ENCODE data around the gene ST8SIA4.

ST8SIA4 gene

DNA sequence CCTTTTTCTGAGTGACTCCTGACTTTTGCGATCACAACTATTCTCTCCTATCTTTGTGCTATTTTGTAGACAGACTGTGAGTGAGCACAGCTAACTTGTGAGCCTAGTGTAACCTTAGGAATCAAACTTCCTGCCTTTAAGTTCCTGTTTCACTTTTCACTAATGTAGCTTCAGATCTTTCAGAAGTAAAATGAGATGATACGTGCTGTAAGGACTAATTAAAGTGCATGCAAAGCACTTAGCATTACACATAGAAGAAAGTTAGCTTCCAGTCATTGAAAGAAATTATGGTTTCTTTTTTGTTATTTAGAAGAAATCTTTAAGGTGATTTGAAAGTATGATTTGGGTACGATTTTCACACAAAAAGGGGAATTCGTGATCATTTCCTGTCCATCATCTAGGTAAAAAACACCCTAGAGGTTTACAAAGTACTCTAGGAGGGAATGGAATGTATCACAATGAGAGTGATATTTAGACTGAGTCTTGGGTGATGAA, 122.7 kb downstream of the ST8SIA4 start:
- peak in 3 of 4 experiments; percentile 50 to 86 (median 80) for DNase-seq

GRCh38 chr5:100779669-100780375, 123.3 kb downstream of the ST8SIA4 start:
- DNase-seq, result peak; percentile 86 to 95 (median 90)

- peak; percentile 72 to 93 (median 88) for DNase-seq
These were observed 125.3 kb downstream of the ST8SIA4 start for GRCh38 chr5:100777680-100778300.

GRCh38 chr5:100775533-100775855, 127.6 kb downstream of the ST8SIA4 start:
- DNase-seq, result no peak

DNA sequence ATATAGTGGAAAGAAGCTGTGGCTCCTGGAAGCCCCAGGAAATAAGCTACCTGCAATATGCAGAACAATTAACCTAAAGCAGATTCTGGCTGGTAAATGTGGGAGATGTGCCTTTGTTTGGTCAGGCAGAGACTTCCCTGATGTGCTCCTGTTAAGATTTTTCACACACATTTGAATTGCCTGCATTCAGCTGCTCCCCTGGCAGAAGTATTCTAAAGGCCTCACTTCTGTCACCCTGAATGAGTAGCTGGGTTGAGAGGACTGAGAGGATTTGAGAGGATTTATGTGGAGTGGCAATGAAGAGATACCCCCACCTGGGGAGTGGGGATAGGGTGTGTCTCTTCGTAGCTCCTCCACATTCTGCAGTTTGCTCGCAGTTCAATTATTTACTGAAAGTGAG, 130.5 kb downstream of the ST8SIA4 start:
- no peak for DNase-seq

- no peak for DNase-seq
These were observed 131.1 kb downstream of the ST8SIA4 start for GRCh38 chr5:100772006-100772405.

DNA sequence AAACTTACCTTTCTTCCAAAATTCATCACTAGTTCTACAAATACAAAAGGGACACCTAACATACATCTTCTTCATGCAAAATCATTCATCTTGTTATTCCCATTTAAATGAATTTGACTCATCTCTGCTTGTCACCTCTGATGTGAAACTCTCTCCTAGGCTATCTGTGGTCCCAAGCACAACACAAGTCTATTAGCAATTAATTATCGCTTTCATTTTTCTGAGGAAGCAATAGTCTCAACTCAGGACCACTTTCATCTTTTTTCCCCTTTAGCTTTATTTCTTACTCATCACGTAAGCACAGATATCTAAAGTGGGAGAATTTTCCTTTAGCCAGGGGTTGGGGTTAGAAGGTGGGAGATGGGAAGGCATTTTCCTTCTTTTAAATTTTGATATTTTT, 131.9 kb downstream of the ST8SIA4 start:
- DNase-seq, result no peak

DNA sequence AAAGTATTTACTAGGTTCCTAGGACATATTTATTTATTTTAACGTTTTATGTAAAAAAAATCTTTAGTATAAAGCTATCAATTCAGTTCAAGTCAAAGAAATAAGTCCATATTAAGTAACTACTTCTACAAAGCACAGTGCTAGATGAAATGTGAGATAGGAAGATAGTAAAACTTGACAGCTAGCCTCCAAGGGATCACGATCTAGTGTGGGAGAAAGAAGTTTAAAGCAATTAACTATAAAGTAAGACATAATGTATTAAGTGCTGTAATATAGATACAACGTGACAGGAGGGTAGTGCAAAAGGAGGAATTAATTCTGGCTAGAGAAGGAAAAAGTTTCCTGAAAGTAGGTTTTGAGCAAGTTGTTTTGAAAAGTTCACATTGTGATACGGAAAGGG, 134.9 kb downstream of the ST8SIA4 start:
- no peak for DNase-seq

DNA sequence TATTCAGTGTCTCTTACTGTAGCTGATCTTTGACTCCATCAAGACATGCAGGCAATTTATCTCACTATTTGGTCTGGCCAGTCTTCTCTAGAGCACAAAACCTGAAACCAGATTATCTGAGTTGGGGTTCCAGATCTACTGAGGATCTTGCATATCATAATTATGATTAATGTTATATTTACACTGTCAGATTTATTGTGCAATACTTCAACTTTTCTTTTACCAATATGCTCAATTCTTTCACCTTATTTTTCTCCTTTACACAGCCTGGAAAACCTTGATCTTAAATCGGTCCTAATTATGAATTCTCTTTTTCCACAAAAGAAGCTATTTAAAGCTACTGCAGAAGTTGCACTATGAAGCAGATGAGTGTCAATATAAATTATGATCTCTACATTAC, 140.1 kb downstream of the ST8SIA4 start:
- no peak for DNase-seq

GRCh38 chr5:100762108-100762507, 141.0 kb downstream of the ST8SIA4 start:
- no peak for DNase-seq

DNA sequence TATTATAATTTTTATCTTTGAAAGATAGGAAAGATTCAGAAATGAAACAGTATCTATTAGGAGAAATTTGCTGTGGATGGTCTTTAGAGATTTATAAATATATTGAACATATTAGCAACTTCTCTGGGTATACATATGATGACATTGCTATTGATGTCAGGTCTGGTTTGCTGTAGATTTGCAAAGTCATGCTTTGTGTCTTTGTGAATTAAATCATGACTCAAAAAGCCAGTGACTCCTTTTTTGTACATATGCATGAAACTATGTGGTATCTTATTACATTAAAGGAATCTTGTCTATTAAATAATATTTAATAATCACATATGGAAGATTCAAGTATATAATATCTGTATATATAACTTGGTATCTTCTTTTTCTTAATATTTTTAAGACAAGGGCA, 141.9 kb downstream of the ST8SIA4 start:
- no peak for DNase-seq

- DNase-seq, result no peak
These were observed 142.4 kb downstream of the ST8SIA4 start for GRCh38 chr5:100760688-100761087.

DNA sequence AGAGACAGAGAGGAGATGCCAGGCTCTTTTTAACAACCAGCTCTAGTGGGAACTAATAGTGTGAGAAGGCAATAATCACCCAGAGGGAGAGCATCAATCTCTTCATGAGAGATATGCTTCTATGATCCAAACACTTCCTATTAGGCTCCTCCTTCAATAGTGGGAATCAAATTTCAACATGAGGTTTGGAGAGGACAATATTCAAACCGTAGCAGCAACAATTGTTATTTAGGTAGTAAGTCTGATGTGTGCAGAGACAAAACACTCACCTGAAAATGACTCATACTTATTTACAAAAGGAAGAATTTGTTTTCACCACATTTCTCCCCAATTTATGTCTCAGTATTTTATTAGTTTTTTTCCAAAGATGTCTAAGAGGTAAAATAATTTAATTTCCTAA, 144.3 kb downstream of the ST8SIA4 start:
- no peak for DNase-seq

DNA sequence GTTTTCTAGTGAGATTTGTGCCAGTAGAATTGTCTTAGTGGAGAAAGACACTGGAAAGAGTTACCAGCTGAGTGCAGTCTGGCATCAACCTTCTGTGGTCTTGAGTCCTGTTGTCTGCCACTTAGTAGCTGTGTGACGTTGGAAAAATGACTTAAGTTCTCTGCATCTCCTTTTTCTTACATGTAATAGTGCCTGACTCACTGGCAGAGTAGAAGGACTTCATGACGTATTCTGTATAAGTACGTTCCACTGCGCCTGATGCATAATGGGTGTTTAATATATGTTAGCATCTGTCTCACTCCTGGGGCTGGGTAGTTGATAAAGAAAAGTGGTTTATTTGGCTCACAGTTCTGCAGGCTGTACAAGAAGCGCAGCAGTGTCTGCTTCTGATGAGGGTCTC, 144.8 kb downstream of the ST8SIA4 start:
- no peak for DNase-seq

- no peak for DNase-seq
These were observed 145.5 kb downstream of the ST8SIA4 start for GRCh38 chr5:100757618-100758017.
